GM12891 (cell line): ENCODE data around the gene GDF7.

ENCODE experiments used
- DNase-seq: peaks from one replicate; pipeline ENCODE4 v3.0.0; 2011; ENCODE audit warnings: low spot score; ENCODE audit not compliant: insufficient read length
- FAIRE-seq: peaks from 2 replicates; lab custom pipeline; 2011; peaks lifted over from hg19 to GRCh38; lab: Jason Lieb, UNC
- PAX5 ChIP-seq: IDR thresholded peaks from 2 replicates; pipeline ENCODE4 v1.6.1; 2011; ENCODE audit warnings: low read length, moderate library complexity, mild to moderate bottlenecking; ENCODE audit not compliant: insufficient read depth, severe bottlenecking
- POLR2A ChIP-seq: IDR thresholded peaks from 2 replicates; pipeline ENCODE4 v1.6.1; 2011; ENCODE audit warnings: low read depth, low read length, control low read depth
- POLR2AphosphoS5 ChIP-seq: IDR thresholded peaks from 2 replicates; pipeline ENCODE4 v1.6.1; 2011; ENCODE audit warnings: low read depth, low read length, control low read depth
- POU2F2 ChIP-seq: IDR thresholded peaks from 2 replicates; pipeline ENCODE4 v1.6.1; 2011; ENCODE audit warnings: low read depth, mild to moderate bottlenecking, control low read depth, low read length, moderate library complexity
- SPI1 ChIP-seq: IDR thresholded peaks from 2 replicates; pipeline ENCODE4 v1.6.1; 2011; ENCODE audit warnings: low read depth, low read length, control low read depth
- TAF1 ChIP-seq: IDR thresholded peaks from 2 replicates; pipeline ENCODE4 v1.6.1; 2011; ENCODE audit warnings: low read depth, low read length, control low read depth

Gene GDF7

GRCh38 chr2:20671736-20672080 is 4.8 kb downstream of the GDF7 start:
- no peak for DNase-seq
- no peak for FAIRE-seq
- no peak for TF ChIP-seq POLR2AphosphoS5
- TF ChIP-seq POLR2A, result no peak
- TF ChIP-seq TAF1, result no peak
- no peak for TF ChIP-seq SPI1
- TF ChIP-seq PAX5, result no peak
- no peak for TF ChIP-seq POU2F2

- FAIRE-seq (no peak), DNase-seq (no peak)
- TF ChIP-seq SPI1 (no peak), PAX5 (no peak), TAF1 (no peak), POU2F2 (no peak), POLR2AphosphoS5 (no peak), POLR2A (no peak)
Measured at GRCh38 chr2:20672201-20672951, 5.4 kb downstream of the GDF7 start.

GRCh38 chr2:20673686-20674308 is 6.9 kb downstream of the GDF7 start:
- FAIRE-seq (no peak), DNase-seq (no peak)
- TF ChIP-seq PAX5 (no peak), POU2F2 (no peak), SPI1 (no peak), POLR2AphosphoS5 (no peak), TAF1 (no peak), POLR2A (no peak)

- TF ChIP-seq TAF1 (no peak), POLR2A (no peak), SPI1 (no peak), POU2F2 (no peak), PAX5 (no peak), POLR2AphosphoS5 (no peak)
Measured at GRCh38 chr2:20674309-20674965, 7.5 kb downstream of the GDF7 start.

GRCh38 chr2:20674974-20675679 is 8.2 kb downstream of the GDF7 start:
- TF ChIP-seq SPI1 (no peak), POLR2A (no peak)
- FAIRE-seq, result no peak
- DNase-seq, result no peak

More at GRCh38 chr2:20674309-20674965, 7.5 kb downstream of the GDF7 start:
- FAIRE-seq (no peak), DNase-seq (no peak)

- peak; percentile 91 for FAIRE-seq
- DNase-seq, result peak; percentile 65
- TF ChIP-seq SPI1 (peak; percentile 32; the same call in 1 of the 2 replicates), PAX5 (no peak)
Measured at GRCh38 chr2:20675701-20676352, 8.9 kb downstream of the GDF7 start.

- DNase-seq (no peak), FAIRE-seq (peak; percentile 97)
- no peak for TF ChIP-seq POLR2A
- no peak for TF ChIP-seq PAX5
- TF ChIP-seq TAF1, result no peak
- peak; percentile 85 for TF ChIP-seq SPI1
- 0 out of 2 replicates have a peak, but pooled peaks have one; percentile 4 for TF ChIP-seq POLR2AphosphoS5
Measured at GRCh38 chr2:20676353-20677215, 9.6 kb downstream of the GDF7 start.

GRCh38 chr2:20677301-20678085 is 10.5 kb downstream of the GDF7 start:
- 0 out of 2 replicates have a peak, but pooled peaks have one; percentile 12 for TF ChIP-seq POU2F2
- no peak for TF ChIP-seq TAF1
- FAIRE-seq (no peak), DNase-seq (no peak)

- DNase-seq, result no peak
- FAIRE-seq, result no peak
- TF ChIP-seq POLR2A (no peak), POU2F2 (no peak), PAX5 (no peak)
Measured at GRCh38 chr2:20678086-20678395, 11.1 kb downstream of the GDF7 start.
